Astrocyte (in vitro differentiated cells and primary cell): ENCODE measurements around the gene RAB38.

Source experiments
- EZH2 ChIP-seq: IDR thresholded peaks from 2 replicates; pipeline ENCODE4 v1.6.1; 2012; ENCODE audit warnings: mild to moderate bottlenecking, low read length, inconsistent platforms; ENCODE audit not compliant: insufficient read depth
- TF ChIP-seq, protein P1 (sequence below): IDR thresholded peaks from 2 replicates; pipeline ENCODE4 v1.5.1; 2011; ENCODE audit warnings: low read depth, mild to moderate bottlenecking, inconsistent platforms, low read length, moderate library complexity; ENCODE audit not compliant: insufficient read depth

DNA sequence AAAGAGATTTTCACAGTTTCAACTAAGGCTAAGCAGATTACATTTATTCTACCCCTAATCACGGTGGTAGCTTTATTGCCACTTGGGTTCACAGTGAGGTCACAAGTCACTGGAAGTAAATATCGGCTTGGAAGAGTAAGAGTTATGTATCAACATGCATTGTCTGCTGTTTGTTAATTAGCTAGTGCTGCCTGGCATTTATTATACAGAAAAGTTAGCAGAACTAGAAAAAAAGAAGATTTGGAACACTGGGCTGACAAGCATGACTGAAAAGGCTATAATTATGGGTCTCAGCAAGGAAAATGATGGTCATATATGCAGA, 13.7 kb upstream of the RAB38 start:
- TF ChIP-seq, protein P1, sequence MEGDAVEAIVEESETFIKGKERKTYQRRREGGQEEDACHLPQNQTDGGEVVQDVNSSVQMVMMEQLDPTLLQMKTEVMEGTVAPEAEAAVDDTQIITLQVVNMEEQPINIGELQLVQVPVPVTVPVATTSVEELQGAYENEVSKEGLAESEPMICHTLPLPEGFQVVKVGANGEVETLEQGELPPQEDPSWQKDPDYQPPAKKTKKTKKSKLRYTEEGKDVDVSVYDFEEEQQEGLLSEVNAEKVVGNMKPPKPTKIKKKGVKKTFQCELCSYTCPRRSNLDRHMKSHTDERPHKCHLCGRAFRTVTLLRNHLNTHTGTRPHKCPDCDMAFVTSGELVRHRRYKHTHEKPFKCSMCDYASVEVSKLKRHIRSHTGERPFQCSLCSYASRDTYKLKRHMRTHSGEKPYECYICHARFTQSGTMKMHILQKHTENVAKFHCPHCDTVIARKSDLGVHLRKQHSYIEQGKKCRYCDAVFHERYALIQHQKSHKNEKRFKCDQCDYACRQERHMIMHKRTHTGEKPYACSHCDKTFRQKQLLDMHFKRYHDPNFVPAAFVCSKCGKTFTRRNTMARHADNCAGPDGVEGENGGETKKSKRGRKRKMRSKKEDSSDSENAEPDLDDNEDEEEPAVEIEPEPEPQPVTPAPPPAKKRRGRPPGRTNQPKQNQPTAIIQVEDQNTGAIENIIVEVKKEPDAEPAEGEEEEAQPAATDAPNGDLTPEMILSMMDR: no peak
- no peak for TF ChIP-seq EZH2
